M059J (cell line): ENCODE results near the gene C12orf43. TPM values are rescaled to one million over a fixed set of nuclear protein-coding genes. Genes with fewer than 3 reads are reported as not detected.

Experiments
- DNase-seq: peaks from one replicate; pipeline ENCODE4 v3.0.0-alpha.2; 2012; ENCODE audit warnings: low read depth
- total RNA-seq: library from RNA; depleted of rRNA; stranded (reverse); fragments of >200 nt; shearing (Covaris generic); gene quantifications from 2 replicates; pipeline ENCODE4 v1.2.3, GENCODE V29; 2014

Gene C12orf43
- total RNA-seq, 1 experiment from 2014 or later: 18.2 TPM

GRCh38 chr12:120999191-121000120, 16.8 kb downstream of the C12orf43 start:
- no peak for DNase-seq

DNA sequence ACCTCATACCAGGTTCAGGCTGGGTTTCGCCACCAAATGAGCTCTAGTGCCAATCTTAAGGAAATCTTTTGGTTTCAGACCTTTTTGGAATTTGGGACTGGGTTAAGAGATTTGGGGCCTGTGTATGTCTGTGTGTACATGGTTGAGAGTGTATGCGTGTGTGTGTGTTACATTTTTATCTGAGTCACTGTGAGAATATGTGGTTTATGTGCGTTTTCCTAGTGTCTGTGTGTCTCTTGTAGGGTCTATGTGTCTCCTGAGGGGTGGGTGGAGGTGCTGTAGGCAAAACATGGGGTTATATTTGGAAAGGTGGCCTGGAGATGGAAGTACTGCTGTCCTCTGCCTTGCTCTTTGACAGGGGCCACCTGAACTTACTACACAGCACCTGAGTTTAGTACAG, 17.9 kb downstream of the C12orf43 start:
- no peak for DNase-seq

- DNase-seq: no peak
Measured at GRCh38 chr12:120997448-120997847, 18.8 kb downstream of the C12orf43 start.

DNA sequence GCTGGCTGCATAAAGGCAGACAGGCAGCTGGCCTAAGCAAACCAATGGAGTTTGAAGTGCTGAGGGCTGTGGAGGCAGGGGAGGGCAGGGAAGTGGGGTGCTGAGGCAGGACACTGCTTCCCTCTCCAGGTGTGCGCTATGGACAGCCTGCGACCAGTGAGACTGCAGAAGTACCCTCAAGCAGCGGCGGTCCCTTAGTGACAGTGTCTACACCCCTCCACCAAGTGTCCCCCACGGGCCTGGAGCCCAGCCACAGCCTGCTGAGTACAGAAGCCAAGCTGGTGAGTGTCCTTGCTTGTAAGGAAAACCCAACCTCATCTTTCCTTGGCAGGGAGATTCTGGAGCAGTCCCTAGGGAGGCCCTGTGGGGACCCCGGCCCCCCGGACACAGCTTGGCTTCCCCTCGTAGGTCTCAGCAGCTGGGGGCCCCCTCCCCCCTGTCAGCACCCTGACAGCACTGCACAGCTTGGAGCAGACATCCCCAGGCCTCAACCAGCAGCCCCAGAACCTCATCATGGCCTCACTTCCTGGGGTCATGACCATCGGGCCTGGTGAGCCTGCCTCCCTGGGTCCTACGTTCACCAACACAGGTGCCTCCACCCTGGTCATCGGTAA, 20.0 kb downstream of the C12orf43 start:
- no peak for DNase-seq

GRCh38 chr12:120994589-120995337, 21.5 kb downstream of the C12orf43 start:
- no peak for DNase-seq

GRCh38 chr12:120994059-120994458, 22.2 kb downstream of the C12orf43 start:
- DNase-seq: no peak

DNA sequence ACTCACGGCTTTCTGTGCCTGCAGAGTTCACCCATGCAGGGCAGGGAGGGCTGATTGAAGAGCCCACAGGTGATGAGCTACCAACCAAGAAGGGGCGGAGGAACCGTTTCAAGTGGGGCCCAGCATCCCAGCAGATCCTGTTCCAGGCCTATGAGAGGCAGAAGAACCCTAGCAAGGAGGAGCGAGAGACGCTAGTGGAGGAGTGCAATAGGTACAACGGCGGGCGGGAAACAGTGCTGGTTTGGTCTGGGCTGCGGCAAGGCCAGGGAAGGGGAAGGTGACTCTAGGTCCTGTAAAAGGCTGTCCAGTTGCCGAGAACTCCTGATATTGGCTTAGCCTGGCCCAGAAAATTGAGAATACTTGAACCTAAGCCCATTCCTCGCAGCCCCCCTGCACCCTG, 22.8 kb downstream of the C12orf43 start:
- DNase-seq: no peak

GRCh38 chr12:120992989-120993388, 23.3 kb downstream of the C12orf43 start:
- DNase-seq: no peak

- no peak for DNase-seq
Measured at GRCh38 chr12:120991965-120992364, 24.3 kb downstream of the C12orf43 start.

DNA sequence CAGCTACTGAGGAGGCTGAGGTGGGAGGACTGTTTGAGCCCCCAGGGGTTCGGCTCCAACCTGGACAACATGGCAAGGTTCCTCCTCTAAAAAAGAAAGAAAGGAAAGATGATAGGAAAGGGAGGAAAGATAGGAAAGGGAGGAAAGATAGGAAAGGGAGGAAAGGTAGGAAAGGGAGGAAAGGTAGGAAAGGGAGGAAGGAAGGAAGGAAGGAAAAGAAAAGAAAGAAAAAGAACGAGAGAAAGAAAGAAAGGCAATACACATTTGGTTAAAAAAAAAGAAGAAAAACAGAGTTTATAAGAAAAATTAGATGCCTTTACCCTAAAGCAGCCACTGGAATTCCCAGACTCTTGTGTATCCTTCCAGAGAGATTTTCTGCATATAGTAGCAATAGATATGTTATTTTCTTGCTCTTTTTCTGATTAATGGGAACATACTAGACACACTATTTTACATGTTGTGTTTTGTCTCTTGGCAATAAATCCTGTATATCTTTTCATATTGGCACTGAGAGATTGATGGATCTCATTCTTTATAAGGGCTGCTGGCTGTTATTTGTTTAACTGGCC, 25.7 kb downstream of the C12orf43 start:
- DNase-seq: no peak

DNA sequence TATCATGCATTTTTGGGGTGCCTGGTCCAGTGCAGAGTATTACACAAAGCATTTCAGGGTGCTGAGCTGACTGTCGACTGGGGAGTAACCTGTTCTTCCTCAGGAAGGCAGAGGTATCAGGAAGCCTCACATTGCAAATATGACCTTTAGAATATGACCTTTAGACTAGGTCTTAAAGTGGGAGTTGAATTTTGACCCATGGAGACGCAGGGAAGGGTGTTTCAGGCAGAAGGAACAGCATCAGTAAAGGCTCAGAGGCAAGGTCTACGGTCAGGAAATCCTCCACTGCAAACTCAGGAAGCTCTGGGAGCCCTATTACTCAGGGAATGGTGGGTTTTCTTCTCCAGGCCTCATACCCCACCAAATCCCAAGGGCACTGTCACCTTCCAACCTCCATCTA, 26.6 kb downstream of the C12orf43 start:
- DNase-seq: no peak

DNA sequence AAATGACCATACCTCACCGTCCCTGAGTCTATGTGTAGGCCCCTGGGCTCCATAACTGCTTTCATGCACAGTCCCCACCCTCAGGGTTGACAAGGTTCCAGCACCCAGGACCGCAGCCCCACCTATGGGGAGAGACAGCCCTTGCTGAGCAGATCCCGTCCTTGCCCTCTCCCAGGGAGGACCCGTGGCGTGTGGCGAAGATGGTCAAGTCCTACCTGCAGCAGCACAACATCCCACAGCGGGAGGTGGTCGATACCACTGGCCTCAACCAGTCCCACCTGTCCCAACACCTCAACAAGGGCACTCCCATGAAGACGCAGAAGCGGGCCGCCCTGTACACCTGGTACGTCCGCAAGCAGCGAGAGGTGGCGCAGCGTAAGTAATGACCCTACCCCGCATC, 27.6 kb downstream of the C12orf43 start:
- DNase-seq: no peak

DNA sequence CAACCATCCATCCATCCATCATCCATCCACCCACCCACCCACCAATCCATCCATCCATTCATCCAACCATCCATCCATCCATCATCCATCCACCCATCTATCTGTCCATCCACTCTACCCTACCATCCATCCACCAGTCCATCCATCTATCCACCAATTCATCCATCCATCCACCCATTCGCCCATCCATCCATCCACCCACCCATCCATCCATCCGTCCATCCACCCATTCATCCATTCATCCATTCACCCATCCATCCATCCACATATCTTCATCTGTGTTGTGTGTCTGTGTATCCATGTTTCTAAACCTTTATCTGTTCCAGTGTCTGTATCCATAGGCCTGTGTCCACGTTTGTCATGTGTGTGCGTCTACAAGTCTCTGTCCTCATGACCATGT, 28.1 kb downstream of the C12orf43 start:
- no peak for DNase-seq

GRCh38 chr12:120984351-120984898, 31.9 kb downstream of the C12orf43 start:
- DNase-seq: no peak

DNA sequence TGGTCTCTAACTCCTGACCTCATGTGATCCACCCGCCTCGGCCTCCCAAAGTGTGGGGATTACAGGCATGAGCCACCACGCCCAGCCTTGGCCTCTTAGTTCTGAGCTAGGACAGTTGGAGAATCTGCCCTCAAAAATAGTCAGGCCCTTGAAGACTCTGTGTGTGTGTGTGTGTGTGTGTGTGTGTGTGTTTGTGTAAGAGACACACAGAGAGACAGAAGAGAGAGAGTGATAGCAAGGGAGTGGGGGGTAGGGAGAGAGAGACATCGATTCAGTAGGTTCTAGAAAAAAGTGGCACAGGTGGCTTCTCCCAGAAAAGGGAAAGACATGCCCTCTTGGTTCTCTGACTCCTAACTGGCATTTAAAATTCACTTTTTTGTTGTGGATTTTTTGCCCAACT, 32.5 kb downstream of the C12orf43 start:
- no peak for DNase-seq

DNA sequence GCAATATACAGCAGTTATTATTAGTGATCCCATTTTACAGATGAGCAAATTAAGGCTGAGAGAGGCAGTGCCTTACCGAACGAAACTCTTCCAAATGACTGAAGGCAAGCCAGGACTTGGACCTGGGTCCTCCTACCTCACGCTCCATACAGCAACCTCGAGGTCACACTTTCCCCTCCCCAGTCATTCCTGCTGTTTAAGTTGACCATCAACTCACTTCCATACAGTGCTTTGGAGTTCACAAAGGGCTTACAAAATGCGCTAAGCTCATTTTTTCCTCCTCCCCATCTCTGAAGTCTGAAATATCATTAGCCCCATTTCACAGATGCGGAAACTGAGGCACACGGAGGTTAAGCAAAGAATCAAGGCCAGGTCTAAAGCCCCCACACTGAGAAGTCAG, 33.6 kb downstream of the C12orf43 start:
- DNase-seq: no peak

DNA sequence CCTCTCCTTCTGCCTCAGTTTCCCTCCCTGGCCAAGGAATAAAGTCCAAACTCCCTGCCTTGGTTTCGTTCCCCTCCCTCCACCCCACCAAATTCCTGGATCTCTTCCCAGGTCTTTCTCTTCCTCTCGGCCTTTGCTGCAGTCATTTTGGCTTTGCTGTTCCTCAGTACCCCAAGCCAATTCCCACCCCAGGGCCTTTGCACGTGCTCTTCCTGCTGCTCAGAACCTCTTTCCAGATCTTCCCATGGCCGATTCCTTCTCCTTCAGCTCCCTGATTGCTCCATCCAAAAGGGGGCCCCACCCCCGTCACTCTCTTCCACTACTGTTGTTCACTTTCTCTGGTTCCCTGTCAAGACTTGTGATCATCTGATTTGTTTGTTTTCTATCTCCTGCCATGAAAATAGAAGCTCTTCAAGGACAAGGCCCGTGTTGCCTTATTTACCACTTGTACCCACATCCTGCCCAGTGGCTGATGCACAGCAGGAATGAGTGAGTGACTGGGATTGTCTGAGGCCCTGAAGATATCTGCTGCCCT, 34.8 kb downstream of the C12orf43 start:
- no peak for DNase-seq

DNA sequence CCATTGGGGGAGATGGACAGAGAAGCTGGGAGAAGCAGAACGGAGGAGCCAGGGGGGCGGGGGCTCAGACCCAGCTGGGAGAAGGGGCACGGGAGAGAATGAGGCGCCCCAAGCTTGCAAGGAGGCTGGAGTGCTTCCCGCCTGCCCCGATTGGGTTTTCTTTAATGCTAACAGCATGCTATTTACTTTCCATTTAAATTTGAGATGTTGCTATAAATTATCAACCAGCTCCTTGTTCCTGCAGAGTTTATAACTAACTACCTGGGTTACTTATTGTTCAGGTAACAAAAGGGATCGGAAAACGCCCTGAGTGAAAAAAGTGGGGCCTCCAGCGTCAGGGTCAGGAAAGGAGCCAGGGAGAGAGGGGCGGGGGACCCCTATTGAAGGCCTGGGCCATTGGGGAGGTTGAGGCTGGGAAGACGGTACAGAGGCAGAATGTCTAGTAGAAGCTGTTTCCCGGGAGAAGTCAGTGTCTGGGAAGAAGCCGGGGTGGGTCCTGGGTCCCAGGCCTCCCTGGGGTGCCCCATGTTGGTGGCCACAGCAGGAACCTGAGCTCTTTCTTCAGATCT, 35.4 kb downstream of the C12orf43 start:
- no peak for DNase-seq

DNA sequence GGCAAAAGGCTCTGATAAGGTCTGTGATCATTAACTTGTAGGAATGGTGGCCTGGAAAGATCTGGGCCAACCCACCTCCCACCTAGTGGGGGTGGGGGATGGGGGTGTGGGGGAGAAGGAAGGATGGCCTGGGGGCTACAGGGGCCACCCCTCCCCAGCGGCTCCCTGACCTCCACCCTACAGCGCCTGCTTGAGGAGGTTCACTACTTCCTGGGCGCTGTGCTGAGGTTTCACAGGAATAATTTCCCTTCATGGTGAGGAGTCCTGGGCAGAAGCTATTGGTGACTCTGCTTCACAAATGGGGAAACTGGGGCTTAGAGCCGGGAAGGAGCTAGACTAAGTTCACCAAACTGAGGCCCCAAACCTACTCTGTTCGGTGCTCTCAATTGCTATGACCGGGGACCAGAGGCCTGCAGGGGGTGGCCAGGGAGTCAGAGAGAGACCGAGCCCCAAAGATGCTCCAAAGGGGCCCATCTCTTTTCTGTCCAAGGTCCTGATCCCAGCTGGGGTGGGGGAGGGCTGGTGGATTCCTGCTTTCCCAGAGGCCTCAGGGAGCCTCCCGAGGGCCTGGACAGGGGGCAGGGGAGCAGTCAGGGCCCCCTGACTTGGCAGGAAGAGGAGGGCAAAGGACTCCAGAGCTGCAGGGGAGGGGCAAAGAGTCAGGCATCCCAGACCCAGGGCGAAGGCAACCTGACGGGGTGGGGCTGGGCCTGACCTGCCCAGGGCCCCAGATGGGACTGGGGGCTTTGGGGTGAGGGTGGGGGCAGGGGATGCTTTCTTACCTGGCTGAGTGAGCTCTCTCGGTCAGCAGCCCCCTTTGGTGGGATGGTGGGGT, 36.2 kb downstream of the C12orf43 start:
- DNase-seq: no peak

GRCh38 chr12:120979220-120979861, 36.9 kb downstream of the C12orf43 start:
- no peak for DNase-seq
